SK-N-MC (cell line): ENCODE data around the gene TMEM123.

Experiments
- EZH2 ChIP-seq: fragments of 200-600 bp; sonication (generic); IDR thresholded peaks from one replicate; pipeline ENCODE4 v1.6.1; 2017; ENCODE audit warnings: antibody characterized with exemption
- FOXP2 ChIP-seq: optimal IDR thresholded peaks from 2 replicates; pipeline ENCODE3; 2011; ENCODE audit warnings: mild to moderate bottlenecking, moderate library complexity; ENCODE audit not compliant: insufficient read depth; ENCODE audit errors: extremely low read length, control extremely low read depth
- POLR2AphosphoS5 ChIP-seq: IDR thresholded peaks from 2 replicates; pipeline ENCODE4 v1.6.1; 2012; ENCODE audit warnings: mild to moderate bottlenecking, low read depth, low read length, borderline replicate concordance

GRCh38 chr11:102359372-102359771, 93.2 kb downstream of the TMEM123 start:
- TF ChIP-seq EZH2 (no peak), FOXP2 (no peak), POLR2AphosphoS5 (no peak)
